Measurements from ENCODE around the gene RD3L.
"Not testable (repeated sequence)": the region's sequence is repeated elsewhere in the genome, so short reads cannot be mapped to it uniquely, and the experiment has no call there.

Gene RD3L

DNA sequence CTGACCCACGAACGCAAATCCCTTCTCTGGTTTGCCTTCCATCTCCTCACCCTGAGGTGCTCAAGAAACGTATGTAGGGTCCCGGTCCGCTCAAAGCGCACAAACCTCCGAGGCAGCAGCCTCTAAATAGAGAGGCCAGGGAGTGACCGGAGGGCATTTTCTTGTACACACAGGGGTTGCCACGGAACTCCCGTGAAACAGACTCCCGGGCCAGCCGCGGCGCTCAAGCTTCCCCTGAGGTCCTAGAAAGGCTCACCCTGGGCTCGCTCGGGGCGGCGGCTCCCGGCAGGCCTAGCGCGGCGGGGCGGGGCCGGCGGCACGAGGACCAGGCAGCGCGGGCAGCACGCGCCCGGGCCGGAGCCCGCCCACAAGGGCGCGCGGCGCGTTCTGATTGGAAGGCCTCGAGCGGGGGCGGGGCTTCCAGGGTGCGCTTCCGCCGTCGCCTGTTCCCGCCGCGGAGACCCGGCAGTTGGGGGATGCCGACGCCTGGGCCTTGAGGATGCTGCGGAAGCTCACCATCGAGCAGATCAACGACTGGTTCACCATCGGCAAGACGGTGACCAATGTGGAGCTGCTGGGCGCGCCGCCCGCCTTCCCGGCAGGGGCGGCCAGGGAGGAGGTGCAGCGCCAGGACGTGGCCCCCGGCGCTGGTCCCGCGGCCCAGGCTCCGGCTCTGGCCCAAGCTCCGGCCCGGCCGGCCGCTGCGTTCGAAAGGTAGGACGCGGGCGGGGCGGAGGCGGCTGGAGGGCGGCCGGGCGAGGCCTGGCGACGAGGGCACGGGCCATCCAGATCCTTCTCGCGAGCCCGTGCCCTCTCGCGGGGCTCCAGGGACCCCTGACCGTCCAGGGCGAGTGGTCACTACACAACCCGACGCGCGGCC is 14.1 kb downstream of the RD3L start, which contains the start of gene TDRD9:
Gene TDRD9, plus strand, starts transcription at position 446 of the 880 bp plus-strand sequence. Its CDS starts 54 bp downstream, at position 500.
- DNase-seq (ENCODE audit: low spot score), result no peak

- no peak for DNase-seq (ENCODE audit: low spot score)
These were observed 14.8 kb downstream of the RD3L start for GRCh38 chr14:103927566-103927965.

- no peak for DNase-seq (ENCODE audit: low spot score)
These were observed 17.0 kb downstream of the RD3L start for GRCh38 chr14:103925316-103925715.

DNA sequence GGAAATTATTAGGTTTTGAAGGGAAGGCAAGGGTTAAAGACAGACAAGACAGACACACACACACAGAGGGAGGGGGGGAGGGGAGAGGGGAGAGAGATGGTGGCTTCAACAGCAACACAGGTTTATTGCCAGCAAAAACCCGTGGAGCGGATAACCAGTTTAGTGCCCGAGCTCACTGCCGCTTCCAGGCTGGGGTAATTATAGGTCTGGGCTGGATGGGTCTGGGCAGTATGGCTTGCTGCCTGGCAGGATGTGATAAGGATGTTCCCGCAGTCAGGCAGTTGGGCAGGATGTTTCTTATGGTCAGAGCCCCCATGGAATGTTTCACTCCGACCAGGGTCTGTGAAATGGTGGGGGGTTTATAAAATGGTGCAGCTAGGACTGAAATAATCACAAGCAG is 18.5 kb downstream of the RD3L start:
- DNase-seq (ENCODE audit: low spot score), result no peak

GRCh38 chr14:103921855-103922200 is 20.5 kb downstream of the RD3L start:
- DNase-seq (ENCODE audit: low spot score), result not testable (repeated sequence)

DNA sequence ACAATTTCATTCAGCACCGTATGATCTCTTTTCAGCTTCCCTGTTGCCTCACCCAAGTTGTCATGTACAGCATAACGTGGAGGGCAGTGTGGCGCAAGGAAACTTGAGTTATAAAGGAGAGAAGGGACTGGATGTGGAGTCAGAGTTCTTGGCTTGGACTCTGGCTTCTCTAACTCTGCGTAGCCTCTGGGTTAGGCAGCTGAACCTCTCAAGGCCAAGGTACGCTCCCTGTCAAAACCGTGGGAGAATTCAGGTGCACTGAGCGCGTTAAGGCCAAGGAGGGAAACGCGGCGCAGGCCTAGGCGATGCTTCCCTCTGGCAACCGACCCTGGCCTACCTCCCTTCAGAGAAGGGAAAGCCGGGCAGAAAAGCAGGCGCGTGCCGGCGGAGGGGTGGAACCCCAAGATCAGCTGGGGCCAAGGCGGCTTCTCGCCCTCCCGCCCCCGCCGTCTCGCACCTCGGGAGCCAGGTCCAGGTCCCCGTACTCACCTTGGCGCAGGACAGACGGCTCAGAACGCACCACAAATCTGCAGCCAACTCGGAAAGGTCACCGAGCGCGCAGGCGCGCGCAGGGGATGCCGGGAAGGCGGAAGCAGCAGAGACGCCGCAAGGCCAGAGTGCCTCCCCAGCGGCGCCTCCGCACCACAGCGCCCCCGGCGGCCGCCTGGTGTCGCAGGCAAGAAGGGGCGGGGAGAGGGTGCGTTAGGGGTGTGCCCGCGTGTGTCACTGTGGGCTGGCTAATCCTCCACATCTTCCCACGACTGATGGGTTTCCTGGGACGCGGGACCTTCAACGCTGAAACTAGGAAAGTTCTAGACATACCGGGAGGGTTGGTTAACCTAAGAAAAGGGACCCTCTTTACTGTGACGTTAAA is 21.1 kb downstream of the RD3L start:
- peak; percentile 98 for DNase-seq (ENCODE audit: low spot score)

- DNase-seq (ENCODE audit: low spot score), result no peak
These were observed 25.6 kb downstream of the RD3L start for GRCh38 chr14:103916636-103917262.

DNA sequence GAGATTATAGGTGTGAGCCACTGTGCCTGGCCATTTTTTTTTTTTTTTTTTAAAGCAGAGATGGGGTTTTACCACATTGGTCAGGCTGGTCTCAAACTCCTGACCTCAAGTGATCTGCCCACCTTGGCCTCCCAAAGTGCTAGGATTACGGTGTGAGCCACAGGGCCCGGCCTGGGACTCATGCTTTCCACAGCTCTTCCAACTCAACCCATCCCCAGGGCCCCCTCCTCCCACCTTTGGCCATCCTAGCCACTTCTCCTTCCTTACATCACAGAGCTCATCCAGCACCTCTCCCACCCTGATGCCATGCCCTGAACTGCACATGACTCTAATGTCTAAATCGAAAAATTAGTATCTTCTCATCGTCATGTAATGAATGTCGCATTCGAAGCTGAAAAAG is 26.7 kb downstream of the RD3L start:
- no peak for DNase-seq (ENCODE audit: low spot score)

DNA sequence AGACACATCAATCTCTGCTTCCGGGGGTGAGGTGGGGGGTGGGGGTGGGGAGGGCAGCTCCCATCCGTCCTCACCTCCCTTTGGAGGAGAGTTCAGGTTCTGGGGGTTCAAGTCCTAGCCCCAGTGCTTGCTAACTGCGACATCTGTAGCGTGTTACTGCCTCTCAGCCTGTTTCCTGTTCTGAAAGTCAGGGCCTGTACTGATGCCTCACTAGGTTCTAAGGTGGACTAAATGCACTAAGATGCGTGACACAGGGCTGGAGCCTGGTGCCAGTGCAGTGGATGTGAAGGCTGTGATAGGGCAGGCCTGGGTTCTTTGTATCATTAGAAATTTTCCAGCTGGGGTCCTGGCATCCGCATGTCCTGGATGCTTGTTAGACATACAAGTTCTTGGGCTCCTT is 31.3 kb downstream of the RD3L start:
- no peak for DNase-seq (ENCODE audit: low spot score)

DNA sequence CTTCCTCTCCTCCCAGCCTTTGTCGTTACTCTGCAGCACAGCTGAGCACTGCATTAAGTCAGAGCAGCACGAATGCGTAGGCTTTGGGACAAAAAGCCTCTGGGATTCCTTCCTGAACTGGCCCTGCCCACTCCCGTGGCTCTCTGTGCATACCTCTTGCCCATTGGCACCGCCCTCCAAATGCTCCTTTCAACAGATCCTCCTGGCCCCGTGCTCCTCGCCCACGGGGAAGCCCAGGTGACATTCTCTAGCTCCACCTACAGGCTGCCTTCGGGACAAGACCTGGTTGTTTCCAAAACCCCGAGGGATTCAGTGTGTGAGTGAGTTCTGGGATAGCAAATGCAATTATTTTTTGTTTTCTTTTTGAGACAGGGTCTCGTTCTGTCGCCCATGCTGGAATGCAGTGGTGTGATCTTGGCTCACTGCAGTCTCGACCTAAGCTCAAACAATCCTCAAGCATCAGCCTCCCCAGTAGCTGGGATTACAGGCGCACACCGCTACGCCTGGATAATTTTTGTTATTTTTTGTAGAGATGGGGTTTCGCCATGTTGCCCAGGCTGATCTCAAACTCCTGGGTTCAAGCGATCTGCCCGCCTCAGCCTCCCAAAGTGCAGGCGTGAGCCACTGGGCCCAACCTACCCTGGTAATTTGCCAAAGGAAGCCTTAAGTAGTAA is 31.9 kb downstream of the RD3L start:
- DNase-seq (ENCODE audit: low spot score), result peak; percentile 81

- no peak for DNase-seq (ENCODE audit: low spot score)
These were observed 32.6 kb downstream of the RD3L start for GRCh38 chr14:103909531-103910261.

DNA sequence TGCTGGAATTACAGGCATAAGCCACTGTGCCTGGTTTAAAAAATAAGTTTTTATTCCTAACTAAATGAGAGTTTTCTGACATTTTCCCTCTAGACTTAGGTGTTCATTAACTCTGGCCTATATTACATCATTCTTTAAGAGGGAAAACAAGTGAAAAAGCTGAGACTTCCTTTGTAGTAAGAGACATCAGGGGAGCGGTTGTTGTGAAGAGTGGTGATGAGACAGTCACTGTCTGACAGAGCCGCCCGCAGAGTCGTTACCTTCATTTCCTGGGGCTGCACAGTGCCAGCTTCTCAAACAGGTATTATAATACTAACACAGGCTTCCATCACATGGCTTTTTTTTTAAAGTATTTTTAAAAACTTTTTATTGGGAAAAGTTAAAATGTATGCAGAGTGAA is 33.7 kb downstream of the RD3L start:
- no peak for DNase-seq (ENCODE audit: low spot score)

- DNase-seq (ENCODE audit: low spot score), result no peak
These were observed 36.4 kb downstream of the RD3L start for GRCh38 chr14:103905842-103906456.

DNA sequence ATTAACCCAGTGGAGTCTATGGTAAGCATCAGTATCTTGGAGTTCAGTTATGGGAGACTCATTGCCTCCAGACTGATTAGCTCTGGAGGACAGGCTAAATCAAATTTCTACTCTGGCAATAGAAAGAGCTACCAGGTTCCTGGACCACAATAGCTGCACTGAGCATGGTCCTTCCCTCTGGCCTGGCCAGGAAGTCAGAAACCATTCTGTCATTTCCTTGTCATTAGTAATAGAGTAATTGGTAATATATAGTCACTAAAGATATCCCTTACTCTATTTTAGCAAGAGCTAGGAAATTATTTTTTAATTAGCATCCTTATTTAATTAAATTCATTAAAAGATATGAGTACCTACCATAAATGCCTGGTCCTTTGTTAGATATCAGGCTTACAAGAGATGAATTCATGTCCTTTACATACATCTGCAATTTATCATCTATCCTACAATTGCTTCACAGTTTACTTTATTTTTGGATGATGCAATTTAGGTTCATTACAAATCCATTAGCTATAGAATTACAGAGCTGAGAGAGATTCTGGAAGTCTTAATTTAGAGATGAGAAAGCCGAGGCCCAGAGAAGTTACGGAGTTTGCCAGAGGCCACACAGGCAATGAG is 37.7 kb downstream of the RD3L start:
- no peak for DNase-seq (ENCODE audit: low spot score)

GRCh38 chr14:103899833-103900232 is 42.5 kb downstream of the RD3L start:
- DNase-seq (ENCODE audit: low spot score), result no peak

DNA sequence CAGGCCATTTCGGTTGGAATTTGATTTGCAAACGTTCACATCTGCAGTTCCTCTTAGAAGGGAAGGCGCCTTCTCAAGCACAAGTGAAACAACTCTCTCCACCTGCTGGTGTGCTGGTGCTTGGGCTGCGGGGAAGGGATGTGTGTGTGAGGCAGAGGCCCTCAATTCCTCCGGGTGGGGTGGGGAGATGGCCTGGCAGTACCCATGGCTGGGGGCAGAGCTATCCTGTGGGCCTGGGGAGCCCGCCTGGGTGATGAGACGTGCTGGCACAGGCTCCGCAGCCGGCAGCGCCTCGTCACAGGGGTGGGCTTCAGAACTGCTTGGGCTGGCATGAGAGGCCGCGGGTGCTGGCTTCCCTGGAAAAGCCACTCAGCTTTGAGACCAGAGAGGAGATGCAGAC is 43.0 kb downstream of the RD3L start:
- DNase-seq (ENCODE audit: low spot score), result no peak

DNA sequence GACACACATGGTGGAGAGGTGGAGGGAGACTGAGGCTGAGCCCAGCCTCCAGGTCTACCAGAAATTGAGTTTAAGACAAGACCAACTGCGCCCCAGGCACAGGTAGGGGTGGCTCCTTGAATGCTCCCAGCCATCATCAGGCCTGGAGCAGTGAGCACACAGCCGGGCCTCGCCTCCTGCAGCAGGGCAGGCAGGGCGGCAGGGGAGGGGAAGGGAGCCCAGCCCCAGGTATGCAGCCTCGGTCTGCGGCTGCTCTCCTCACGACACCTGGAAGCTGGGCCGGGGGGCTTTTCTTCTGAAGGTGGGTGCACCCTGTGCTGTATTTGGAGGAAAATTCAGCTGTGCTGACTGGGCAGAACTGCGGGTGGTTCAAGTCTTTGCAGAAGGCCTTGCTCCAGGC is 43.6 kb downstream of the RD3L start:
- DNase-seq (ENCODE audit: low spot score), result no peak

DNA sequence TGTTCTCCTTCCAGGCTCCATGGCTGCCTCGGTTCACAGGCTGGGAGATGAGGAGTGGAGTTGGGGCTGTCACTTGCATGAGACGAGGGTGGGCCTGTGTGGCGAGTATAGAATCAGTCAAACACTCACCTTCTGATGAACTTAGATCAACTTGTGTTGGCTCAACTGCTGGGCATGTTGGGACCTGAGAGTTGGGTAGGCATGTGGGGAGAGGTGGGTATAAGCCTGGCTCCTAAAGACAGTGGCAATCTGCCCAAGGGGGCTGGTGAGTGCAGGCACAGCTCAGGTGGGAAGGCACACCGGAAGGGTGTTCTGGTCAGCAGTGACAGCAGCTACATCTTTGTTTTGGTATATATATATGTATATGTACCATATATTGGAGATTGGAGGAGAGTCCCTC is 44.1 kb downstream of the RD3L start:
- DNase-seq (ENCODE audit: low spot score), result no peak

GRCh38 chr14:103897075-103897947 is 45.0 kb downstream of the RD3L start:
- DNase-seq (ENCODE audit: low spot score), result no peak

Data from AG08396 (cell line).